Gastrocnemius medialis (tissue), 4 donors: Measurements from ENCODE around the gene PNPLA6.
A peak's percentile ranks its signal among the peaks of the same experiment; 100 is the strongest.

Experiments
- CTCF ChIP-seq, 5 experiments: fragments of 450-650 bp in 3 of 5; fragments of 200-600 bp in 2 of 5; sonication (generic) in 2 of 5; IDR thresholded peaks in 4 of 5; conservative IDR thresholded peaks in 1 of 5; 1 replicate in 4 of 5; 2 replicates in 1 of 5; pipeline ENCODE4 v1.5.1; 2016 to 2019; ENCODE audit warnings: antibody characterized with exemption in 5 of 5, mild to moderate bottlenecking in 3 of 5, moderate library complexity in 3 of 5
- POLR2A ChIP-seq, 2 donors: fragments of 450-650 bp; IDR thresholded peaks; one replicate each; pipeline ENCODE4 v1.6.1; 2017; ENCODE audit warnings: antibody characterized with exemption in 2 of 2, mild to moderate bottlenecking in 2 of 2, moderate library complexity in 2 of 2

GRCh38 chr19:7535047-7535997 is at the start of gene PNPLA6:
- no peak for TF ChIP-seq CTCF (IDR thresholded peaks at IDR 0.05 in 4 of 5, conservative IDR thresholded peaks at IDR 0.05 in 1 of 5)
- peak; percentile 49 to 62 for TF ChIP-seq POLR2A (IDR thresholded peaks at IDR 0.05)
